Measurements from ENCODE around the gene CCDC77. TPM values are rescaled to one million over a fixed set of nuclear protein-coding genes. Genes with fewer than 3 reads are reported as not detected.
"Not testable (repeated sequence)": the region's sequence is repeated elsewhere in the genome, so short reads cannot be mapped to it uniquely, and the experiment has no call there.

CCDC77 gene
- total RNA-seq = 5.3 TPM

- DNase-seq (ENCODE audit: low spot score) = peak; percentile 95
Observed at GRCh38 chr12:401235-402028, at the start of gene CCDC77. CCDC77 (plus strand) TSS chr12:401644; CDS start chr12:409384, 7,740 bp downstream.

- no peak for DNase-seq (ENCODE audit: low spot score)
Observed at GRCh38 chr12:356276-356988, 45.0 kb upstream of the CCDC77 start.

GRCh38 chr12:359091-359490, 42.4 kb upstream of the CCDC77 start:
- no peak for DNase-seq (ENCODE audit: low spot score)

- no peak for DNase-seq (ENCODE audit: low spot score)
Observed at GRCh38 chr12:366820-367219, 34.6 kb upstream of the CCDC77 start.

- DNase-seq (ENCODE audit: low spot score) = no peak
Observed at GRCh38 chr12:367972-368371, 33.5 kb upstream of the CCDC77 start.

- DNase-seq (ENCODE audit: low spot score) = not testable (repeated sequence)
Observed at GRCh38 chr12:370739-371485, 30.5 kb upstream of the CCDC77 start.

- DNase-seq (ENCODE audit: low spot score) = no peak
Observed at GRCh38 chr12:386651-387050, 14.8 kb upstream of the CCDC77 start.

GRCh38 chr12:388012-388411, 13.4 kb upstream of the CCDC77 start:
- no peak for DNase-seq (ENCODE audit: low spot score)

GRCh38 chr12:388541-389141, 12.8 kb upstream of the CCDC77 start:
- peak; percentile 18 for DNase-seq (ENCODE audit: low spot score)

- peak; percentile 91 for DNase-seq (ENCODE audit: low spot score)
Observed at GRCh38 chr12:389142-390096, 12.0 kb upstream of the CCDC77 start, which contains the start of gene KDM5A. KDM5A (minus strand) TSS chr12:389320; CDS start chr12:389091, 229 bp downstream.

GRCh38 chr12:400828-401227, 616 bp upstream of the CCDC77 start:
- DNase-seq (ENCODE audit: low spot score) = no peak

GRCh38 chr12:402029-402389, 565 bp downstream of the CCDC77 start:
- no peak for DNase-seq (ENCODE audit: low spot score)

GRCh38 chr12:414859-415258, 13.4 kb downstream of the CCDC77 start:
- no peak for DNase-seq (ENCODE audit: low spot score)

- DNase-seq (ENCODE audit: low spot score) = no peak
Observed at GRCh38 chr12:418432-418831, 17.0 kb downstream of the CCDC77 start.

GRCh38 chr12:422526-422925, 21.1 kb downstream of the CCDC77 start:
- no peak for DNase-seq (ENCODE audit: low spot score)

- not testable (repeated sequence) for DNase-seq (ENCODE audit: low spot score)
Observed at GRCh38 chr12:435737-436136, 34.3 kb downstream of the CCDC77 start.

GRCh38 chr12:442235-442884, 40.9 kb downstream of the CCDC77 start:
- peak; percentile 60 for DNase-seq (ENCODE audit: low spot score)

- no peak for DNase-seq (ENCODE audit: low spot score)
Observed at GRCh38 chr12:447141-447540, 45.7 kb downstream of the CCDC77 start.

- no peak for DNase-seq (ENCODE audit: low spot score)
Observed at GRCh38 chr12:449203-449602, 47.8 kb downstream of the CCDC77 start.

GRCh38 chr12:450438-450837, 49.0 kb downstream of the CCDC77 start:
- peak; percentile 24 for DNase-seq (ENCODE audit: low spot score)
